Body of pancreas (tissue), 4 donors: ENCODE results near the gene TEAD4.

Experiments used
- POLR2A ChIP-seq, 3 donors: fragments of 450-650 bp; IDR thresholded peaks; one replicate each; pipeline ENCODE4 v1.6.1; 2016; ENCODE audit warnings: antibody characterized with exemption in 3 of 3, mild to moderate bottlenecking in 2 of 3
- TF ChIP-seq, protein P1 (sequence below), 7 experiments: fragments of 450-650 bp in 4 of 7; fragments of 200-600 bp in 3 of 7; sonication (generic) in 3 of 7; IDR thresholded peaks; one replicate each; pipeline ENCODE4 v1.5.1; 2016 to 2019; ENCODE audit warnings: antibody characterized with exemption in 7 of 7

DNA sequence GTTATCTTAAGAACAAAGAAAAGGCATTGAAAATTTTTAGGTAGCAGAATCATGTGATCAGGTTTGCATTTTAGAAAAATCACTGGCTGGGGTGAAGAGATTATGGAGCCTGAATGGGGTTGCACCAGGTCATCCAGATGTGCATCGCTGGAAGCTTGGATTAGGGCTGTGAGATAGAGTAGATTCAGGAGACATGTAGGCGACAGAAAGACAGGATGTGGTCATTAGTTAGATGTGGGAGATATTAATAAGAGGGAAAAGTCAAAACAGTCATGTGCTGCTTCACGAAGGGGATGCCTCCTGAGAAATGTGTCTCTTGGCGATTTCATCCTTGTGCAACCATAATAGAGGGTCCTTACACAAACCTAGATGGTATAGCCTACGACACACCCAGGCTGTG is 25.1 kb downstream of the TEAD4 start:
- TF ChIP-seq, protein P1, sequence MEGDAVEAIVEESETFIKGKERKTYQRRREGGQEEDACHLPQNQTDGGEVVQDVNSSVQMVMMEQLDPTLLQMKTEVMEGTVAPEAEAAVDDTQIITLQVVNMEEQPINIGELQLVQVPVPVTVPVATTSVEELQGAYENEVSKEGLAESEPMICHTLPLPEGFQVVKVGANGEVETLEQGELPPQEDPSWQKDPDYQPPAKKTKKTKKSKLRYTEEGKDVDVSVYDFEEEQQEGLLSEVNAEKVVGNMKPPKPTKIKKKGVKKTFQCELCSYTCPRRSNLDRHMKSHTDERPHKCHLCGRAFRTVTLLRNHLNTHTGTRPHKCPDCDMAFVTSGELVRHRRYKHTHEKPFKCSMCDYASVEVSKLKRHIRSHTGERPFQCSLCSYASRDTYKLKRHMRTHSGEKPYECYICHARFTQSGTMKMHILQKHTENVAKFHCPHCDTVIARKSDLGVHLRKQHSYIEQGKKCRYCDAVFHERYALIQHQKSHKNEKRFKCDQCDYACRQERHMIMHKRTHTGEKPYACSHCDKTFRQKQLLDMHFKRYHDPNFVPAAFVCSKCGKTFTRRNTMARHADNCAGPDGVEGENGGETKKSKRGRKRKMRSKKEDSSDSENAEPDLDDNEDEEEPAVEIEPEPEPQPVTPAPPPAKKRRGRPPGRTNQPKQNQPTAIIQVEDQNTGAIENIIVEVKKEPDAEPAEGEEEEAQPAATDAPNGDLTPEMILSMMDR (IDR thresholded peaks at IDR 0.05): no peak
- TF ChIP-seq POLR2A (IDR thresholded peaks at IDR 0.05): no peak
